ENCODE data around the gene USH1G.
"Not testable (repeated sequence)": the region's sequence is repeated elsewhere in the genome, so short reads cannot be mapped to it uniquely, and the experiment has no call there.

Gene USH1G

DNA sequence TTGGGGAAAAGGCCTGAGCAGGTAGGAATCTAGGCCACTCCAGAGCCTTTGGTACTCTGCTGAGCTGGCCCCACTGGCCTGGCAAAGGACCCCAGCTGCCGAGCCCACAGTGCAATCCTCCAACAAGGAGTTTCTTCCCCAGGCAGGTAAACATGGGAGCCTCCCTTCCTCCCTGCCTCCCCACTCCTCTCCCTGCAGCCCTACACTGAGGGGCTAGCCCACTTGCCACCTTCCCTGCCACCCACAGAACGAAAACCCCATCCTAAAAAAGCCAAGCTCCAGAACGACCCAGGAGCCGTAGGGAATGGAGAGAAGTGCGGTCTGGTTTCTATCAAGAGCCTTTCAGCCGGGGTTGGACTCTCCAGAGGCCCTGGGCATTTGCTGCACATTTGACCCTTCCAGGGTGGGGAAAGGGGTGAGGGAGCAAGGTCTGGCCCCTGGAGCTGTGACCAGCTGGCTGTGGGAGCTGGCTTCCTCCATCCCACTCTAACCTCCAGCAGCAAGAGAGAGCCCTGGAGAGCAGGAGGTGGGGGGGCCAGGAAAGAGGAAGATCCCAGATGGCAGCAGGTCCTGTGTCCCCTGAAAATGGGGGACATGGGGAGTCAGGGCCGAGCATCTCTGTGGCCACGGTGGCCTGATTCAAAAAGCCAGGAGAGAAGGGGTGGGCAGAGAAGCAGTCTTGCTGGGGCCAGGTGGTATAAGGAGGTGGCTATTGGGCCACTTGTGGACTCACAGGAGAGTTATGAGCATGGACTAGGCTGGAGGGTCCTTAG lies 48.2 kb upstream of the USH1G start:
- Histone ChIP-seq H3K9ac (ENCODE audit: low read length) (no peak overlapping the region), H3K9me3 (ENCODE audit: low read length) (no peaks in the 10 kb centered on the region), H2AFZ (ENCODE audit: low read length) (no peak overlapping the region), H3K4me2 (ENCODE audit: low read length) (no peak overlapping the region), H3K27me3 (ENCODE audit: insufficient read depth, low read length) (no peaks in the 10 kb centered on the region), H3K79me2 (ENCODE audit: insufficient read depth, low read length) (no peaks in the 10 kb centered on the region), H3F3A (ENCODE audit: insufficient read depth, low read length) (no peaks in the 10 kb centered on the region), H3K4me1 (ENCODE audit: insufficient read depth, low read length, severe bottlenecking) (peaks cover 6% of the 10 kb centered on the region), H3K9me2 (ENCODE audit: low read depth, low read length) (no peaks in the 10 kb centered on the region), H3K4me3 (ENCODE audit: low read depth, low read length, poor library complexity, severe bottlenecking) (no peak overlapping the region), H3K36me3 (ENCODE audit: insufficient read depth, low read length) (no peaks in the 10 kb centered on the region), H4K20me1 (ENCODE audit: insufficient read depth, low read length) (no peaks in the 10 kb centered on the region), H3K27ac (ENCODE audit: low read depth, low read length, poor library complexity, severe bottlenecking) (no peak overlapping the region)
- TF ChIP-seq, protein P1, sequence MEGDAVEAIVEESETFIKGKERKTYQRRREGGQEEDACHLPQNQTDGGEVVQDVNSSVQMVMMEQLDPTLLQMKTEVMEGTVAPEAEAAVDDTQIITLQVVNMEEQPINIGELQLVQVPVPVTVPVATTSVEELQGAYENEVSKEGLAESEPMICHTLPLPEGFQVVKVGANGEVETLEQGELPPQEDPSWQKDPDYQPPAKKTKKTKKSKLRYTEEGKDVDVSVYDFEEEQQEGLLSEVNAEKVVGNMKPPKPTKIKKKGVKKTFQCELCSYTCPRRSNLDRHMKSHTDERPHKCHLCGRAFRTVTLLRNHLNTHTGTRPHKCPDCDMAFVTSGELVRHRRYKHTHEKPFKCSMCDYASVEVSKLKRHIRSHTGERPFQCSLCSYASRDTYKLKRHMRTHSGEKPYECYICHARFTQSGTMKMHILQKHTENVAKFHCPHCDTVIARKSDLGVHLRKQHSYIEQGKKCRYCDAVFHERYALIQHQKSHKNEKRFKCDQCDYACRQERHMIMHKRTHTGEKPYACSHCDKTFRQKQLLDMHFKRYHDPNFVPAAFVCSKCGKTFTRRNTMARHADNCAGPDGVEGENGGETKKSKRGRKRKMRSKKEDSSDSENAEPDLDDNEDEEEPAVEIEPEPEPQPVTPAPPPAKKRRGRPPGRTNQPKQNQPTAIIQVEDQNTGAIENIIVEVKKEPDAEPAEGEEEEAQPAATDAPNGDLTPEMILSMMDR (IDR thresholded peaks at IDR 0.05; ENCODE audit: low read length) = no peak
- no peak for TF ChIP-seq EZH2 (IDR thresholded peaks at IDR 0.05; ENCODE audit: borderline replicate concordance, low read length)

DNA sequence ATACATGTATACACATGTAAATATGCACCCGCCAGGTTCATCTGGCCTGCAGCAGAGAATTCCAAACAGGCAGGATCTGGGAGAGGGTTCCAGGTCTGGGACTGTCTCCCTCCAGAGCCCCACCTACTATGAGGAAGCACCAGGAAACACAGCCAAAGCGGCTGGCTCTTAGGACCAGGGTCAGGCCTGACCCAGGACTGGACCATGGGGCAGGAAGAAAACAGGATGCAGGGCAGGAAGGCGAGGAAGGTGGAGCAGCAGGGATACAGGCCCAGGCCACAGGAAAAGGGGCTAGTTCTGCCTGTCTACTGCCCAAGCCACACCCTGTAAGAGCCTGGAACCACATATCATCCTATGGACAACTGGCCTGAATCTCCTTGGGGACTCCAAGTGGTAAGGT lies 47.3 kb upstream of the USH1G start:
- H3K36me3 ChIP-seq (ENCODE audit: insufficient read depth, low read length) = no peaks in the 10 kb centered on the region
- no peaks in the 10 kb centered on the region for H3K9me3 ChIP-seq (ENCODE audit: low read length)
- no peak for TF ChIP-seq EZH2 (IDR thresholded peaks at IDR 0.05; ENCODE audit: borderline replicate concordance, low read length)
- TF ChIP-seq, protein P1 (IDR thresholded peaks at IDR 0.05; ENCODE audit: low read length) = no peak
- no peak overlapping the region for H2AFZ ChIP-seq (ENCODE audit: low read length)
- H3K9me2 ChIP-seq (ENCODE audit: low read depth, low read length) = no peaks in the 10 kb centered on the region
- peaks cover 6% of the 10 kb centered on the region for H3K4me1 ChIP-seq (ENCODE audit: insufficient read depth, low read length, severe bottlenecking)
- H3K27ac ChIP-seq (ENCODE audit: low read depth, low read length, poor library complexity, severe bottlenecking) = no peak overlapping the region
- H3K79me2 ChIP-seq (ENCODE audit: insufficient read depth, low read length) = no peaks in the 10 kb centered on the region
- H3F3A ChIP-seq (ENCODE audit: insufficient read depth, low read length) = no peaks in the 10 kb centered on the region
- no peak overlapping the region for H3K4me2 ChIP-seq (ENCODE audit: low read length)
- no peaks in the 10 kb centered on the region; the same call in 1 of the 2 replicates for H3K27me3 ChIP-seq (ENCODE audit: insufficient read depth, low read length)
- no peak overlapping the region for H3K4me3 ChIP-seq (ENCODE audit: low read depth, low read length, poor library complexity, severe bottlenecking)
- H3K9ac ChIP-seq (ENCODE audit: low read length) = no peak overlapping the region
- no peaks in the 10 kb centered on the region for H4K20me1 ChIP-seq (ENCODE audit: insufficient read depth, low read length)

DNA sequence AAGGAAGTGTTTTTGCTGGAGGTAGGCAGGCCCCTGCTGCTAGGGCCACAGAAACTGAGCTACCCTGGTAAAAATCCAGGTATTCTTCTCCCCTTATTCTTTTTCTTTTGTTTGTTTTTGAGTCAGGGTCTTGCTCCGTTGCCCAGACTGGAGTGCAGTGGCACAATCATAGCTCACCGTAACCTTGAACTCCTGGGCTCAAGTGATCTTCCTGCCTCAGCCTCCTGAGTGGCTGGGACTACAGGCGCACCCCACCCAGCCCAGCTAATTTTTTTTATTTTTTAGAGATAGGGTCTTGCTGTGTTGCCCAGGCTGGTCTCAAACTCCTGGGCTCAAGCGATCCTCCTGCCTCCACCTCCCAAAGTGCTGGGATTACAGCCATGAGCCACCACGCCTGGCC lies 46.4 kb upstream of the USH1G start:
- H3K9ac ChIP-seq (ENCODE audit: low read length); H4K20me1 ChIP-seq (ENCODE audit: insufficient read depth, low read length); H3K9me2 ChIP-seq (ENCODE audit: low read depth, low read length); H3K27ac ChIP-seq (ENCODE audit: low read depth, low read length, poor library complexity, severe bottlenecking); H3K4me1 ChIP-seq (ENCODE audit: insufficient read depth, low read length, severe bottlenecking); H3F3A ChIP-seq (ENCODE audit: insufficient read depth, low read length); H3K4me3 ChIP-seq (ENCODE audit: low read depth, low read length, poor library complexity, severe bottlenecking); H2AFZ ChIP-seq (ENCODE audit: low read length); H3K79me2 ChIP-seq (ENCODE audit: insufficient read depth, low read length); H3K27me3 ChIP-seq (ENCODE audit: insufficient read depth, low read length); H3K9me3 ChIP-seq (ENCODE audit: low read length); H3K4me2 ChIP-seq (ENCODE audit: low read length); H3K36me3 ChIP-seq (ENCODE audit: insufficient read depth, low read length): not testable (repeated sequence)

DNA sequence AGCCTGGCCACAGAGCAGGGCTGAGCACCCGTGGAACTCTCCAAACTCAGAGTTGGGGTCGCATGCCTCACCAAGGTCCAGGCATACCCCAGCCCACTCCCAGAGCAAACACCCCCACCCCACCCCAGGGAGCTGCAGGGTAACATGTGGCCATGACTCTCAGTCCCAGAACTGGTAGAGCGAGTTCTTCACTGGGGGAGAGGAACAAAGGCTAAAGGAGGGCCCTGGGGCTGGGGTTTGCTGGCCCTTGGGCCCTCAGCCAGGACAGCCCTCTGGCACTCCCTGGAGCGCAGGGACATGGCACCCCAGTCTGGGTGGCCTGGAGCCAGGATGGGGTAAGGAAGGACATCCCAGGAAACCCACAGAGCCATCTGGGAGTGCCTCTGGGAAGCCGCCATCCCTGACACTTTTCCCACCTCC lies 45.3 kb upstream of the USH1G start:
- Histone ChIP-seq H3K4me2 (ENCODE audit: low read length) (no peak overlapping the region), H2AFZ (ENCODE audit: low read length) (no peak overlapping the region), H3K9me3 (ENCODE audit: low read length) (no peaks in the 10 kb centered on the region), H3F3A (ENCODE audit: insufficient read depth, low read length) (no peaks in the 10 kb centered on the region), H3K79me2 (ENCODE audit: insufficient read depth, low read length) (no peaks in the 10 kb centered on the region), H3K4me3 (ENCODE audit: low read depth, low read length, poor library complexity, severe bottlenecking) (no peak overlapping the region), H3K4me1 (ENCODE audit: insufficient read depth, low read length, severe bottlenecking) (peaks cover 6% of the 10 kb centered on the region), H3K27ac (ENCODE audit: low read depth, low read length, poor library complexity, severe bottlenecking) (no peak overlapping the region), H3K27me3 (ENCODE audit: insufficient read depth, low read length) (no peaks in the 10 kb centered on the region; the same call in 1 of the 2 replicates), H4K20me1 (ENCODE audit: insufficient read depth, low read length) (no peaks in the 10 kb centered on the region), H3K9me2 (ENCODE audit: low read depth, low read length) (no peaks in the 10 kb centered on the region), H3K9ac (ENCODE audit: low read length) (no peak overlapping the region), H3K36me3 (ENCODE audit: insufficient read depth, low read length) (no peaks in the 10 kb centered on the region)
- TF ChIP-seq, protein P1 (IDR thresholded peaks at IDR 0.05; ENCODE audit: low read length) = no peak
- TF ChIP-seq EZH2 (IDR thresholded peaks at IDR 0.05; ENCODE audit: borderline replicate concordance, low read length) = no peak

All from OCI-LY1 (cell line).